Transverse colon (tissue), 3 donors: ENCODE measurements around the gene FAM228B.

Experiments used
- CTCF ChIP-seq, 5 experiments: fragments of 200-600 bp in 3 of 5; fragments of 450-650 bp in 2 of 5; sonication (generic) in 3 of 5; IDR thresholded peaks; 1 replicate in 2 of 5; 2 replicates in 3 of 5; pipeline ENCODE4 v1.5.1; 2016 to 2017; ENCODE audit warnings: antibody characterized with exemption in 5 of 5, inconsistent platforms in 3 of 5, mild to moderate bottlenecking in 2 of 5, moderate library complexity in 1 of 5
- POLR2A ChIP-seq: fragments of 450-650 bp; IDR thresholded peaks from one replicate; pipeline ENCODE4 v1.6.1; 2016; ENCODE audit warnings: antibody characterized with exemption, mild to moderate bottlenecking, moderate library complexity

- no peak for TF ChIP-seq CTCF (IDR thresholded peaks at IDR 0.05)
- no peak for TF ChIP-seq POLR2A
Observed at GRCh38 chr2:24104906-24105305, 18.4 kb upstream of the FAM228B start.
